Measurements from ENCODE around the gene OLFML1.

Gene OLFML1

DNA sequence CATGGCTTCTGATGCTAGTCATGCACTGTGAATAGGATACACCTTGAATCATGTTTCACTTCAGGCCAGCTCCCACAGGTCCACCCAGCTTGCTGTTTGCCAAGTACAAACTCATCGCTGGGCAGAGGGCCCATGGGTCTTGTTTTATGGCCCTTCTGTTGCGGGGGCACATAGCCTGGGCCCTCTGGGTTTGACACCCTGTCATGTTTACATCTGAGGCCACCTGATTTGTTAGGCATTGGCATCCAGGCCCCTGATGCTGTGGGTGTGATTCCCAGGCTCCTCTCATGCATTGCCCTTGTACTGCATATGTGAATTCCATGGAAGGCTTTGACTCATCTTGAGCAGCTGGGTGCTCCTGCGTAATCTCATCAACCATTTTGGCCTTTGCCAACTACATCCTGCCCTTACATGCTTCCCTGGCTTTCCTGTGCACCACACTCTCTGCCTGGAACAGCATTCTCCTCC, 61.1 kb downstream of the OLFML1 start:
- no peak overlapping the region for H3K4me3 ChIP-seq (ENCODE audit: low read depth, low read length)
- TF ChIP-seq, protein P1, sequence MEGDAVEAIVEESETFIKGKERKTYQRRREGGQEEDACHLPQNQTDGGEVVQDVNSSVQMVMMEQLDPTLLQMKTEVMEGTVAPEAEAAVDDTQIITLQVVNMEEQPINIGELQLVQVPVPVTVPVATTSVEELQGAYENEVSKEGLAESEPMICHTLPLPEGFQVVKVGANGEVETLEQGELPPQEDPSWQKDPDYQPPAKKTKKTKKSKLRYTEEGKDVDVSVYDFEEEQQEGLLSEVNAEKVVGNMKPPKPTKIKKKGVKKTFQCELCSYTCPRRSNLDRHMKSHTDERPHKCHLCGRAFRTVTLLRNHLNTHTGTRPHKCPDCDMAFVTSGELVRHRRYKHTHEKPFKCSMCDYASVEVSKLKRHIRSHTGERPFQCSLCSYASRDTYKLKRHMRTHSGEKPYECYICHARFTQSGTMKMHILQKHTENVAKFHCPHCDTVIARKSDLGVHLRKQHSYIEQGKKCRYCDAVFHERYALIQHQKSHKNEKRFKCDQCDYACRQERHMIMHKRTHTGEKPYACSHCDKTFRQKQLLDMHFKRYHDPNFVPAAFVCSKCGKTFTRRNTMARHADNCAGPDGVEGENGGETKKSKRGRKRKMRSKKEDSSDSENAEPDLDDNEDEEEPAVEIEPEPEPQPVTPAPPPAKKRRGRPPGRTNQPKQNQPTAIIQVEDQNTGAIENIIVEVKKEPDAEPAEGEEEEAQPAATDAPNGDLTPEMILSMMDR (IDR thresholded peaks at IDR 0.05; ENCODE audit: low read depth, low read length), result no peak

DNA sequence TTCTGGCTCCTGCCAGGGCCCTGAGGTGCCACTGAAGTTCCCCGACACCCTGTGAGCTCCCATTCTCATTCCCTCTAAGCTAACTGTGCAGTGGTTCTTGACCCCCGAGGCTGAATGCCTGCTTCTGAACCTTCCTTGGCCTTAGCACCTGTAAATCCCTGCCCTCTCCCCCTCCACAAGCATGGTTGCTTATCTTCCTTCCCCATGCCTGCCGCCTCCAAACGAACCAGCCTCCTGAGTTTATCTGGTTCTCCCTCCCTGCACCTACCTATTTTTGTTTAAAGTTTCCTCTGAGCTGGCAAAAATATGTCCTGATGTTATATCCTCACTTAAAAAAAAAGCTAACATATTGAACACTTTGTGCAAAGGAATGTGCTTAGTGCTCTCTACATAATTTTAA, 62.4 kb downstream of the OLFML1 start:
- no peak overlapping the region for H3K4me3 ChIP-seq (ENCODE audit: low read depth, low read length)
- TF ChIP-seq, protein P1 (IDR thresholded peaks at IDR 0.05; ENCODE audit: low read depth, low read length), result no peak

DNA sequence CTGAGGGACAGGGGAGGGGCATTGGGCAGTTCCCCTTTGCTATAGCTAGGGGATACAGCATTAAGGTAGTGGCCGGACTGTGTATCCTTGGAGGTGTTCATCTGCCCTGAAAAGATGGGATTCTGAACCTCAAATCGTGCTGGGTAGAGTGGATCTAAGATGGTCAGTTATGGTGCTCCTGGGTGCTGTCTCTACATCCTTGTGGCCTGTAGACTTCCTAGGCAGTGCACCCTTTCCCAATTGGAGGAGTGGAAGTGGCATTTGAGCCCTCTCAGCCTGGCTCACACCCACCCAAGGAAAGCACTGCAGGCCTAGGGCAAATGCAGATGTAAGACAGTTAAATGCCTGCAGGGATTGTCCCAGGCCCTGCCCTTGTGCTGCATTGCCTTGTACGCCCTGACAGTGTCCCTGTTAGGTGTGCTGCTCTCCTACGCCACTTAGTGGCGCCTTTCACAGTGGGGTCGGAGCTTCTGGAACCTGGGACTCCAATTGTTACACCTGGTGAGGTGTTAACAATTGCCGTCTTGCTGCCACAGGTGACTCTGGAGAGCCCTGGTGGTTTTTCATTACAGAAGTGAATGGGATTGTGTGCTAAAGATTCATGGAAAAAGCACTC, 63.5 kb downstream of the OLFML1 start:
- TF ChIP-seq, protein P1 (IDR thresholded peaks at IDR 0.05; ENCODE audit: low read depth, low read length), result no peak
- H3K4me3 ChIP-seq (ENCODE audit: low read depth, low read length), result no peak overlapping the region

DNA sequence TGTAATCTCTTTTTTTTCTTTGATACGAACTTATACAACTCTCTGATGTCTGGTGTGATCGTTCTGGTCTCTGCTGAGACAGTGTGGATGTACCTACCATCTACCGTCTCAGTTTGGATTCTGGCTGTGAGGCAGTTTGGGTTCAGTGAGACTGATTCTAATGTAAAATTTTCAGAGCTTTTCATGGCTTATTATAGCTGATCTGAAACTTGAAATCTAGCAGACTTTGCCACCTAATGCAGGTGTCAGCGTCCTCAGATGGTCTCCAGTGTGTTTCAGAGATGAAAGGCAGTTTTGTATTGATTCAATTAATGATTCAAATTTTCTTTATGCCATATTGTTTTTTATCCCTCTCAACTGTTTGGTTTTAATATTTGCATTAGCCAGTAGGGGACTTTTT, 64.4 kb downstream of the OLFML1 start:
- no peak overlapping the region for H3K4me3 ChIP-seq (ENCODE audit: low read depth, low read length)
- TF ChIP-seq, protein P1 (IDR thresholded peaks at IDR 0.05; ENCODE audit: low read depth, low read length), result no peak

DNA sequence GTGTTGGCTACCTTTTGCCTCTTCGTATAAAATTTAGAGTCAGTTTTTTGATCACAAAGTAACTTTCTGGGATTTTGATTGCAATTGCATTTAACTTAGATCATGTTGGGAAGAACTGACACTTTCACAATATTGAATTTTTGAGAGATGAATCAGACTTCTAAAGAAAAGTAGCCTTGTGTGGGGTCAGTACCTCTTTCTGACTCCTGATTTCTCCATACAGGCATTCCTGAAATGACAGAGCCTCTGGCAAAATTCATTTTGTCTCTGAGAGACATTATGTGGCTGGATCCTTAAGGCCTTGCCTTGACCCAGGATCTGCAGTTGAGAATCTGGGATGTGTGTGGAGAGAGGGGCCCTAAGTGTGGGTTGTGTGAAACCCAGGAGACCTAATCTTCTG, 66.3 kb downstream of the OLFML1 start:
- TF ChIP-seq, protein P1 (IDR thresholded peaks at IDR 0.05; ENCODE audit: low read depth, low read length), result no peak
- no peak overlapping the region for H3K4me3 ChIP-seq (ENCODE audit: low read depth, low read length)

DNA sequence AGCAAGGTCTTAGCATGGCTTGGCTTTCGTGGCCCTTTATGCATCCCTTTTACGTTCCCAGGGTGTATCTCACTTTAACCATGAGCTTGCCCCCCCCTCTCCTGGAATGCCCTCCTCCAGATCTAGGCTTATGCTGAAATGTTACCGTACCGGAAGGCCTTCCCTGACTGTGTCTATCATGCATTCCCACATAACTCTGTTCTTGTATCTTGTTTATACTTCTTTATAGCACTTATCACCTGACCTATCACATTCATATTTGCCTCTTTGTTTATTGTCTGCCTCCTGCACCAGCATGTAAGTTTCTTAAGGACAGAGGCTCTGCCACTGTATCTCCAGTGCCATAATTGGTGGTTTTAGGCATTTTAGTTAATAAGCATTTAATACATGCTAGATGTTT, 67.4 kb downstream of the OLFML1 start:
- TF ChIP-seq, protein P1 (IDR thresholded peaks at IDR 0.05; ENCODE audit: low read depth, low read length), result no peak
- H3K4me3 ChIP-seq (ENCODE audit: low read depth, low read length), result no peak overlapping the region

DNA sequence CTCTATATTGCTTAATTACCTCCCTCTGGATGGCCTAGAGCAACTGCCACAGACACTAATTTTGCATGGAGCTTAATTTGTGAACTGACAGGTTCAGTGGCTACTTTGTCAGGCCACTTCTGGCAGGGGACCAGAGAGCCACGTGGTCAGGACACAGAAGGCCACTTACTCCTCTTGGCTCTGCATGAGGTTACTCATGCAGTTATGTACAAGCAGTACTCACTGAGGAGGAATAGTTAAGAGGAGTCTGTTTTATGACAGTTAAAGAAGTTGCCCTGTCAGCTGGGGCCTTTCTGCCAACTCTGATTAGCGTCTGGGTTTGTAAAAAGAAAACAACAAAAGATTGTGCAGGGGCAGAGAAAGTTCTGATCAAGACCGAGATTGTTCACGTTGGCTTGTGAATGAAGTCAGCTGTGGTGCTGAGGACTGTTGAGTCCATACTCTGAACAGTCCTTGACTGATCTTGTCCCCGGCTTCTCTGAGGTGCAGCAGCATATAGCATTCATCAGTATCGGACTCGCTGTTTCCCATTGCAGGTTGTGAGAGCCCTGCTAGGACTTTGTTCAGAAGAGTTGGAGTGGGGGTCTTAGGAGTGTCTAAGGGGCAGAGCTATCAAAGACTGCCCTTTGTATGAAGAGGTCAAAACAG, 69.9 kb downstream of the OLFML1 start:
- TF ChIP-seq, protein P1 (IDR thresholded peaks at IDR 0.05; ENCODE audit: low read depth, low read length), result no peak
- H3K4me3 ChIP-seq (ENCODE audit: low read depth, low read length), result no peak overlapping the region

Measured in WI38 (cell line).